NCI-H146 treated with DMSO at 0.1 percent for 48 hours (cell line): ENCODE measurements around the gene B3GAT2.

Source experiments
- DNase-seq: peaks from one replicate; lab custom pipeline; 2025; ENCODE audit not compliant: unreplicated experiment; lab: John Stamatoyannopoulos, UW

The B3GAT2 gene

DNA sequence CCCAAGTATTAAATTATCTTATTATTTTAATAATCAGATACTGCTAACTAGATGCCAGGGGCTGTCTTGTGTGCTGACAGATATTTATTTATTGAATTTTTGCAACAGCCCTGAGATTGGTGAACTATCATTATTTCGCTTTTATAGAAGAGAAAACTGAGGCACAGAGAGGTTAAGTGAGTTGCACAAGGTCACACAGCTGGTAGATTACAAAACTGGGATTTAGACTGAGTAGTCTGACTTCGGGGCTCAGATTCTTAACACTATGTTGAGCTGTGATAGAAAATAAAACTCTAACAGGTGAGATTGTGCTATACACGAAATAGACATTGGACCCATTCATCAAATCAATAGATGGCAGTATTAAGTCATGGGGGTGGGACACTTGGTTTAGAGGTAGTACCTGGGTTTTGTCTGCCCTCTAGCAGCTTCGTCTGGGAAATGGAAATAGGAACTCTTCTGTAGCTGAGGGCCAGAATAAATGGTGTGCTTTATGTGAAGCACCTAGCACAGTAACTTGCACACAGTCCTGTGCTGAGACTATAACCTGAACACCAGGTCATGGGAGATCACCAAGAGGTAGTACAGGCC, 113.4 kb downstream of the B3GAT2 start:
- DNase-seq = no peak

DNA sequence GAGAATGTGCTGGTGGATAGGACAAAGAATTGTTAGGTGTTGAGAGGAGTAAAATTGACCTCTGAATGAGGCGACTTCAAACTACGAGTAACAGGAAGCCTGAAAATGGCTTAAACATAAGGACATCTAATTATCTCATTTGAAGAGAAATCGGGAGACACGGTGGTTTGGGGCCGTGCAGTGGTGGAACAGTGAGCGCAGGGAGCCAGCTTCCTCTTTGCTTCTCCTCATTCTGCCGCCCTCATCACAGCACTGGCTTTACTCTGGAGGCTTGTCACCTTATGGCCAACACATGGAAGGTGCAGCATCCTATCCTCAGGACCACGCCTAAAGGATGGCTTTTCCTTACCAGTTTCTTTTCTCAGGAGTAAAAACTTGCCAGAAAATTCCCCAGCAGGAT, 114.3 kb downstream of the B3GAT2 start:
- DNase-seq = no peak

GRCh38 chr6:70841112-70841511, 115.7 kb downstream of the B3GAT2 start:
- no peak for DNase-seq

DNA sequence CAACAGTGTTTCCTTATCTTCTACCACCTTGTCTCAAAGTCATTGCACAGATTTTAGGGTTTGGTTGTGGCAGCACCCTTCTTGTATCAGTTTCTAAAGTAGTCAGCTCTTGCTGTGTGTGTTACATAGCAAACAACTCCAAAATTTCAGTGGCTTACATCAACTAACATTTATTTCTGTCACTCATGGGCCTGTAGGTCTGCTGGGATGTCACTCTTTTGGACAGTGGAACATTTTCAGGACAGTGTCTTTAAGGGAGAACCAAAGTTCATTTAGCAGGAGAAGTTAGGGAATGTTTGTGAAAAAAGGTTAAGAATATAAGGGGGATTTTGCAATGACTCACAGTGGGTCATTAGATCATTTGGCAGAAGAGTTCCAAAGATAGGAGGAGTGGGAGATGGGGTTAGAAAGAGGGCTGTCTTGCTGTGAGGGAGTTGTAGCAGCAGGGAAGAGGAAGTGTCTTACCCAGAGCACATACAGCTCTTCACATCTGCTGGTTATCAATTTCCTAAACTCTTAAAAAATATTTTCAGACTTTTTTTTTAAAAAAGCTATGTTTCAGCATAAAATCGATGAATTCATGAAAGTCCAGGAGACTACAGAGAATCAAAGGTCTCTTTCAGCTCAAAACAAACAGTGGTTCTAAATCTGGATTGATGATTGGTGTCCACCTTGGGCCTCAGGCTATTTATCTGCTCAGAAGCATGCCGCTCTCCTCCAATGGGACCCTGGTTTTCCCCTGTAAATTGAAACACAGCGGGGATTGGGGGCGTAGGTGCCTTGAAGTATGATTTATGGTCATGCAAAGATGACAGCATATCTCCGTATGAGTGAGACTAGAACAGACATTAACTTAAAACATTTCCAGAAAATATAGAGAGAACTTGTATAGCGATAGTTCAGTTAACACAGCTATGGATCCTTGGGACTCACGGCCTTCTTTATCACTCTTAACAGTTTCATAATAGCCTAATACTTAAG, 117.3 kb downstream of the B3GAT2 start:
- no peak for DNase-seq

GRCh38 chr6:70838907-70839285, 118.0 kb downstream of the B3GAT2 start:
- no peak for DNase-seq

DNA sequence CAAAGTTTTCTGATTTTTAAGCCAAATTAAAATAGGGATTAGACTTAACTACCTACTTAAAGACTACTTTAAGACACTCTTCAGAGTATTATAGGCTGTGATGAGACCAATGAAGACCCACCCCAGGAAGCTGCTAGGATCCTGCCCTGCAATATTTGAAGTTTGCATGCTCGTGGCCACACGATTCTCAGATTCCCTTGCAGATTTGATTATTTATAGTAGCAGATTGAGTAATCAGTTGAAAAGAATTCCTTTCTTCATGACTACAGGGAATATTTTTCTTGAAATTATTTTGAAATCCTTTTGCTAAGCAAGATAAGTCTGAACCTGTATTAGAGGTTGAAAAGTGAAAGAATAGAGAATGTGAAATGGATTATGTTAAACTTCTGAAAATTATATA, 122.3 kb downstream of the B3GAT2 start:
- no peak for DNase-seq

DNA sequence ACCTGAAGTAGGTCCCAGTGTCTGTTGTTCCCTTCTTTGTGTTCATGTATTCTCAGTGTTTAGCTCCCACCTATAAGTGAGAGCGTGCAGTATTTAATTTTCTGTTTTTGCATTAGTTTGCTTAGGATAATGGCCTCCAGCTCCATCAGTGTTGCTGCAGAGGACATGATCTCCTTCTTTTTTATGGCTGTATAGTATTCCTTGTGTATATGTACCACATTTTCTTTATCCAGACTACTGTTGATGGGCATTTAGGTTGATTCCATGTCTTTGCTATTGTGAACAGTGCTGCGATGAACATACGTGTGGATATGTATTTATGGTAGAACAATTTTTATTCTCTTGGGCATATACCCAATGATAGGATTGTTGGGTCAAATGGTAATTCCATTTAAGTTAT, 125.4 kb downstream of the B3GAT2 start:
- no peak for DNase-seq

GRCh38 chr6:70823651-70824050, 133.2 kb downstream of the B3GAT2 start:
- DNase-seq = no peak

DNA sequence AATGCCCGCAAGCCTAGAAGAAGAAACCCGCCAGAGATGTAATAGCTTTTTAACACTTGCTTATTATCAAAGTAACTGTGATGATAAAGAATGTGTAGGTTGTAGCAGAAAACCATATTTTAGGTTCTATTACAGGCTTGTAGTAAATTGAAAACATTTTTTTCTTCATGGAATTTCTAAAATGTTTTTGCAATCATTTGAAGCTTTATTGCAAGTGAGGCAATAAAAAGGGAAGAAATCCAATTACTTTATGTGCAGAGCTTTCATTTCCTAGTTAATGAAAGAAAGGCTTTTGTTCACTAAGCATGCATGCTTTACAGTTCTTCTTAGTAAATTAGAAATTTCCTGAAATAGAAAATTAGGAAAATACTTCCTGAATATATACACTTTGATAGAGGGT, 135.1 kb downstream of the B3GAT2 start:
- no peak for DNase-seq

DNA sequence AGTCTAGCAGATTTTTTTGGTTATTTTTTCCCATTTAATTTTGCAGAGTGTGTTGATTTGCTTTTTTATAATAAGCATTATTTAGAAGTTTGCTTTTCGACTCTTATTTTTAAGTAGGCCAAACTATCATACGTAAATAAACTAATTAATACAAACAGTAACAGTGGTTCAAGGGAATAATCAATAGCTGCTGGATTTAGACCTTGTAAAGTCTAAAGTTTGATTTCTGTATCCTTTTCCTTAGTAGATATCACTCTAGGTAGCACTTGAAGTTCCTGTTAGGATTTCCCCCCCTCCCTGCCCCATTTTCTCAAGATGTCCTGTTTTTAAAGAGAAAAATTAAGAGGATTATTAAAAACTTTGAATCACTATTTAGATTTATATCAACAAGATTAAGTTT, 136.1 kb downstream of the B3GAT2 start:
- DNase-seq = no peak

DNA sequence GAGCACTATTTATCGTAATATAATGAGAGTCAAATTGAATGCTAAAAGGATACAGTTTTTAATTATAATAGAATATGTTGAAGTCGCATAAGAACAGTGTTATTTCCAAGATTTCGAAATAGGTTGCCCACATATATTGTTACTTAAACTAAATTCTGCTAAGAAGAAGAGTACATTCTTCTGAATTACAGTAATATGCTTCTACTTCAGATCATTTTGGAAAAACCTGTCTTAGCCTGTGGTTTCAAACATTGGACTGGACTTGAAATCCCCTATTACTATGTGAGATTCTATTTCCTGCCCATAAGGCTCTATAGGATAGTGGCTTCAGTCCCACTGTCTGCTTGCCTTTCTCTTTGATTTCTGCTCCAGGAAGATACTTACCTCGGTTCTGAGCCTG, 137.2 kb downstream of the B3GAT2 start:
- no peak for DNase-seq

GRCh38 chr6:70813885-70814284, 143.0 kb downstream of the B3GAT2 start:
- DNase-seq = no peak

GRCh38 chr6:70811788-70812187, 145.1 kb downstream of the B3GAT2 start:
- no peak for DNase-seq
